NT2/D1 (cell line): ENCODE data around the gene NAV2.

ENCODE experiments used
- DNase-seq: peaks from one replicate; pipeline ENCODE4 v3.0.0-alpha.2; 2011; ENCODE audit warnings: low read depth, low spot score
- H3K27me3 ChIP-seq: 2 replicates; pipeline ENCODE4 v1.6.0; 2011; ENCODE audit warnings: mild to moderate bottlenecking; ENCODE audit not compliant: insufficient read length, insufficient read depth
- H3K36me3 ChIP-seq: 2 replicates; pipeline ENCODE4 v1.6.1; 2011; ENCODE audit warnings: mild to moderate bottlenecking, low read length, mixed read lengths; ENCODE audit not compliant: insufficient read depth, insufficient read length
- H3K4me1 ChIP-seq: 2 replicates; pipeline ENCODE4 v1.5.1; 2011; ENCODE audit not compliant: insufficient read depth, insufficient read length
- H3K4me3 ChIP-seq: 2 replicates; pipeline ENCODE4 v1.5.1; 2011; ENCODE audit warnings: low read depth; ENCODE audit not compliant: insufficient read length
- H3K9ac ChIP-seq: 2 replicates; pipeline ENCODE4 v1.6.0; 2011; ENCODE audit warnings: low read depth; ENCODE audit not compliant: insufficient read length
- H3K9me3 ChIP-seq: 2 replicates; pipeline ENCODE4 v1.5.1; 2011; ENCODE audit warnings: mild to moderate bottlenecking, low read length; ENCODE audit not compliant: insufficient read depth
- SUZ12 ChIP-seq: IDR thresholded peaks from 2 replicates; pipeline ENCODE4 v1.6.1; 2011; ENCODE audit not compliant: insufficient read length, insufficient read depth; ENCODE audit errors: extremely low read depth
- YY1 ChIP-seq: IDR thresholded peaks from 2 replicates; pipeline ENCODE4 v1.6.1; 2011; ENCODE audit not compliant: insufficient read length, insufficient read depth
- ZNF274 ChIP-seq: IDR thresholded peaks from 2 replicates; pipeline ENCODE4 v1.6.1; 2011; ENCODE audit warnings: mild to moderate bottlenecking, low read depth, low read length

Gene NAV2

DNA sequence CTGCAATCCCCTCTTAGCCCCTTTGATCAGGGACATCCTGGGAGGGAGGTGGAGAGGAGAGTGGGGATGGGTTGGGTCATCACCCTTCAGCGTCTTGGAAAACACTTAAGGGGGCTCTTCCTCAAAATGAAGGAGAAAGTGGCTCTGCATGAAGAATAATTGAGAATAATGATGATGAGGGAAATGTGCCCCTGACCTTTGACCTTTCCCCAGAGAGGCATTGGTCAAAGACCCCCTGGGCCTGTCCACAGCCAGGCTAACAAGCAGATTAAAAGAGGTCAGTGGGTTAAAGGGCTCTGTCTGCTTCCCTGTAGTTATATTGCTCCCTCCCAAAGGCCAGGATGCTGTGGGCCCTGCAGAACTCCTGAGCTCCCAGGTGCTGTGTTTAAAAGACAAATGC, 68.7 kb downstream of the NAV2 start:
- no peak for DNase-seq
- Histone ChIP-seq H3K27me3 (peaks cover 4% of the 10 kb centered on the region), H3K36me3 (peaks cover 2% of the 10 kb centered on the region), H3K9ac (no peak overlapping the region), H3K4me1 (peaks cover under 1% of the 10 kb centered on the region), H3K4me3 (no peak overlapping the region), H3K9me3 (no peaks in the 10 kb centered on the region)
- TF ChIP-seq SUZ12 (no peak), ZNF274 (no peak), YY1 (no peak)

DNA sequence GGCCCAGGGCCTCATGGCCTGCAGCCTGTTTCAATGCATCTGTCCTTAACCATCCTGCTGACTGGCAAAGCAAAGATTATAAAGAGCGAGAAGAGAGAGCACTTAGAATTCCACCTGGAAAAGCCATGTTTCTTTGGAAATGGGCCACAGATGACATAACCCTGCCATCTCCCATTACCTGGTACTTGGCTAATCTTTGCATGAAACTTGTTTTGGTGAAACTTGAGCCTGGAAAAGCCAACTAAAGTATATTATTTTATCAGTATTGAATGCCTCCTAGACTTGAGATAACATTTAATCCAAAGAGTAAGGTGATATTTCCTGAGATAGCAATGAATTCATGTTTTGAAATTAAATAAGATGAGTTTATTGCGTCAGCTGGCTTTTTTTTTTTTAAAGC, 72.6 kb downstream of the NAV2 start:
- no peak for DNase-seq
- Histone ChIP-seq H3K27me3 (no peaks in the 10 kb centered on the region), H3K36me3 (no peaks in the 10 kb centered on the region)

DNA sequence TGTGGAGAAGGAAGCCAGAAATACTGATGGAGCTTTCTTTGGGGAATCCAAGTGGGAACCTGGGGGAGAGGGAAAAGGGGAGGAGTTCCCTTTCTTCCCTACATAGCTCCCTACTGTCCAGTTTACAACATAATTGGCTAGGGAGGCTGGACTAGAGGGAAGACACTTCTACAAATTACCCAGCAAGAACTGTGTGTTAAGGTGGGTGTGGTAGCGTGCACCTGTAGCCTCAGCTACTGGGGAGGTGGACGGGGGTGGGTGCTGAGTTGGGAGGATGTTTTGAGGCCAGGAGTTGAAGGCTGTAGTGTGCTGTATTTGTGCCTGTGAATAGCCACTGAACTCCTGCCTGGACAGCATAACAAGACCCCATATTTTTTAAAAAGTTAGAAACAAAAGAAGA, 74.0 kb downstream of the NAV2 start:
- Histone ChIP-seq H3K9ac (no peak overlapping the region), H3K4me3 (no peak overlapping the region), H3K9me3 (no peaks in the 10 kb centered on the region), H3K36me3 (peaks cover 2% of the 10 kb centered on the region), H3K4me1 (no peaks in the 10 kb centered on the region), H3K27me3 (no peaks in the 10 kb centered on the region)
- TF ChIP-seq ZNF274 (no peak), SUZ12 (no peak), YY1 (no peak)
- DNase-seq: no peak

More for the DNA sequence above, 72.6 kb downstream of the NAV2 start:
- Histone ChIP-seq H3K4me1 (no peaks in the 10 kb centered on the region), H3K9me3 (no peaks in the 10 kb centered on the region), H3K4me3 (no peak overlapping the region), H3K9ac (no peak overlapping the region)
- TF ChIP-seq ZNF274: no peak
- TF ChIP-seq YY1: no peak
- no peak for TF ChIP-seq SUZ12

DNA sequence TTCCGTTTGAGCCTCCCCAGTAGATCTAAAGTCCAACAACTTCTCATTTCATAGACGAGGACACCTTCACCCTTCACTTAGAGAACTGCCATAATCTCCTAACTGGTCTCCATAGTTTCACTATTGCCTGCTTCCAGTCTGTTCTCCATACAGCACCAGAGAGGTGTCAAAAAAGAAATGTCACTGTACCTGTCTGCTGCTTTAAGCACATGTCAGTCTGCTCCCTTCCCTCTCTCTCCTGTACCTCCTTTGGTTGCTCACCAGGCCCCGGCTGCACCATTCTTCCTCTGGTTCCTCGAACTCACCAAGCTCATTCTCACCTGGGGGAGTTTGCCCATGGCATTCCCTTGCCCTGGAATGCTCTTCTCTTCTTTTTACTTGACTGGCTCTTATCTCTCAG, 75.8 kb downstream of the NAV2 start:
- Histone ChIP-seq H3K4me1 (no peaks in the 10 kb centered on the region), H3K9ac (no peak overlapping the region), H3K36me3 (peaks cover 2% of the 10 kb centered on the region), H3K4me3 (no peak overlapping the region), H3K9me3 (no peaks in the 10 kb centered on the region), H3K27me3 (no peaks in the 10 kb centered on the region)
- no peak for DNase-seq
- TF ChIP-seq YY1: no peak
- no peak for TF ChIP-seq ZNF274
- no peak for TF ChIP-seq SUZ12

DNA sequence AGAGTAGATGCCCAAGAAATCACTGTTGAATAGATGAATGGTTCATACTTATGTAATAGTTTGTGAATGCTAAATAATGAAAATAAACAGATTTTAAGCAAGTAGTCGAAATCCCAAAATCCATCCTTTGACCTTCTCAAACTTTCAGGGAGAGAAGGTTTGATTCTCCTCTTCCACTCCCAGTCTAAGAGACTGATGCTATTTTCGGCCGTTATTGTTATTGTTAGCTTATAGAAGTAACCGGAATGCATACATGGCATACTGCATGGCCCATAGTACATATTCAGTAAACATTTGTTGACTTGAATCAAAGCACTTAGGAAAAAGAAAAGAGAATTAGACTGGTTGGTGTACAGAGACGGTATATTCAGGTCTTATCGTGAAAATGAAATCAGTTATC, 76.6 kb downstream of the NAV2 start:
- Histone ChIP-seq H3K4me1 (no peaks in the 10 kb centered on the region), H3K4me3 (no peak overlapping the region), H3K9me3 (no peaks in the 10 kb centered on the region), H3K27me3 (no peaks in the 10 kb centered on the region), H3K36me3 (peaks cover 2% of the 10 kb centered on the region), H3K9ac (no peak overlapping the region)
- TF ChIP-seq SUZ12: no peak
- TF ChIP-seq ZNF274: no peak
- no peak for TF ChIP-seq YY1
- no peak for DNase-seq

DNA sequence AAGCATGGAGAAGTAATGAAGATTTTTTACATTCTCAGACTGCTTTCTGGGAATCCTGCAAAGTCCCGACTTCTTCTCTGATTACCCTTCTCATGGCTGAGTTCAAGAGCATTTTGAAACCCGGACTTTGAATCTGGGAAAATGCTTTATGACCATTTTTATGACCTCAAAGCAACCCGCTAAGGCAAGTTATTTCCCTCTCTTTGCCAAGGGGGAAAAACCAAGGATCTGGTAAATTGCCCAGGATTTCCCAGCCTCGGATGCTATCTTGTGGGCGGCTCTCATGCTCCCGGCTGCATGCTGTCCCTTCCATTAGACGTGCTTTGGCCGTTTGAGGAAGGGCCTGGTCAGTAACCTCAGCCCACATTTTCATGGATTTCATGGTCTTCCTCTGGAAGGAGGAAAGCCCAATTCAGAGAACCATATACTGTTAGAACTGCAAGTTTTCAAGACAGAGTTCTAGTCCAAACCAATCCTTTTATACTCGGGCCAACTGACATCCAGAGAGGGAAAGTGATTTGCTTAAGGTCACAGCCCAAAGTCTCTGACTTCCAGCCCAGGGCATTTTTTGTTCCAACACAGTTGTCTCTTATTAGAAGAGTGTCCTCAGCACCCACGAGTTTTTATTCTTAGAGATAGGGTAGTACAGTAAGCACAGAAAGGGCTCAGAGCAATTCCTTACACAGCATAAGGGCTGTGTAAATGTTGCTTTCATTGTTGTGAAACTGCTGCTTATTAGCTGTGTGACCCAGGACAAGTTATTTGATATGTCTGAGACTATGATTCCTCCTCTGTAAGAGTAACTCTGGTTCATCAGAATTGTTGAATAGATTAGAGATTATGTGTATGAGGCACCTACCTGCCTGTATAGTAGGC, 77.4 kb downstream of the NAV2 start:
- TF ChIP-seq ZNF274 (no peak), SUZ12 (no peak), YY1 (no peak)
- Histone ChIP-seq H3K9ac (no peak overlapping the region), H3K4me3 (no peak overlapping the region), H3K27me3 (no peaks in the 10 kb centered on the region), H3K36me3 (peaks cover 2% of the 10 kb centered on the region), H3K9me3 (no peaks in the 10 kb centered on the region), H3K4me1 (no peaks in the 10 kb centered on the region)
- DNase-seq: no peak

DNA sequence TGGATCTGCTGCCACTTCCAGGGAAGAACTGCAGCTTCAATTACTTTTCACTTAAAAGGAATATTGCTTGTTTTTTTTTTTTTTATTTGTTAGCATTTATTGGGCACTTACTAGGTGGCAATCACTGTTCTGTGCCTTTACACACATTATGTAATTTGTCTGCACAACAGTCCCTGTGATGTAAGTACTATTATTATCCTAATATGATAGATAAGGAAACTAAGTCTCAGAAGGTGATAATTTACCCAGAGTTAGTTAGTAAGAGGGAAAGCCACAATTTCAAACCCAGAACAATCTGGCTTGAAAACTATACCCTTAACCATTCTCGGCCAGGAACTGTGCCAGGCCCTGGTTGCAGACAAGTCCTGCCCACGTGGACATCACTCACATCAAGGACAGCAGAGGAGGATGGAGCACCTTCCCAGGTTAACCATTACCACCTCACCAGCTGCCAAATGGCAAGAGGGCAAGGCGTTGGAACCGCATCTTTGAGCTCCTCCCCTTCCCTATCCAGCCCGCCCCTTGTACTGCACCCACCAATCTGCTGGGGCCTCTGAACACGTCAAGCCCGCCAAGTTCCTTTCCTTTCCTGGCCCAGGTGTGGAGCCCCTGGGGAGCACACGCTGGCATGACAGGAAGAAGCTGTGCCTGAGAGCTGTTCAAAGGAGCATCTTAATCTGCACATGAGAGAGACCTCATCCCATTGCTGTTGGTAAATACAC, 78.4 kb downstream of the NAV2 start:
- Histone ChIP-seq H3K9ac (no peak overlapping the region), H3K36me3 (peaks cover 2% of the 10 kb centered on the region), H3K4me1 (no peaks in the 10 kb centered on the region), H3K9me3 (no peaks in the 10 kb centered on the region), H3K4me3 (no peak overlapping the region), H3K27me3 (no peaks in the 10 kb centered on the region)
- TF ChIP-seq ZNF274 (no peak), YY1 (no peak), SUZ12 (no peak)
- no peak for DNase-seq
